H4 (cell line): Measurements from ENCODE around the gene BANP. TPM values are rescaled to one million over a fixed set of nuclear protein-coding genes. Genes with fewer than 3 reads are reported as not detected.
"Not testable (repeated sequence)": the region's sequence is repeated elsewhere in the genome, so short reads cannot be mapped to it uniquely, and the experiment has no call there.

ENCODE experiments used
- DNase-seq: peaks from one replicate; pipeline ENCODE4 v3.0.0-alpha.2; 2015; ENCODE audit warnings: low spot score
- total RNA-seq: library from RNA; depleted of rRNA; stranded (reverse); fragments of >200 nt; shearing (Covaris generic); gene quantifications from 2 replicates; pipeline ENCODE4 v1.2.3, GENCODE V29; 2014

The BANP gene
- total RNA-seq, 1 experiment from 2014 or later = 14.1 TPM

DNA sequence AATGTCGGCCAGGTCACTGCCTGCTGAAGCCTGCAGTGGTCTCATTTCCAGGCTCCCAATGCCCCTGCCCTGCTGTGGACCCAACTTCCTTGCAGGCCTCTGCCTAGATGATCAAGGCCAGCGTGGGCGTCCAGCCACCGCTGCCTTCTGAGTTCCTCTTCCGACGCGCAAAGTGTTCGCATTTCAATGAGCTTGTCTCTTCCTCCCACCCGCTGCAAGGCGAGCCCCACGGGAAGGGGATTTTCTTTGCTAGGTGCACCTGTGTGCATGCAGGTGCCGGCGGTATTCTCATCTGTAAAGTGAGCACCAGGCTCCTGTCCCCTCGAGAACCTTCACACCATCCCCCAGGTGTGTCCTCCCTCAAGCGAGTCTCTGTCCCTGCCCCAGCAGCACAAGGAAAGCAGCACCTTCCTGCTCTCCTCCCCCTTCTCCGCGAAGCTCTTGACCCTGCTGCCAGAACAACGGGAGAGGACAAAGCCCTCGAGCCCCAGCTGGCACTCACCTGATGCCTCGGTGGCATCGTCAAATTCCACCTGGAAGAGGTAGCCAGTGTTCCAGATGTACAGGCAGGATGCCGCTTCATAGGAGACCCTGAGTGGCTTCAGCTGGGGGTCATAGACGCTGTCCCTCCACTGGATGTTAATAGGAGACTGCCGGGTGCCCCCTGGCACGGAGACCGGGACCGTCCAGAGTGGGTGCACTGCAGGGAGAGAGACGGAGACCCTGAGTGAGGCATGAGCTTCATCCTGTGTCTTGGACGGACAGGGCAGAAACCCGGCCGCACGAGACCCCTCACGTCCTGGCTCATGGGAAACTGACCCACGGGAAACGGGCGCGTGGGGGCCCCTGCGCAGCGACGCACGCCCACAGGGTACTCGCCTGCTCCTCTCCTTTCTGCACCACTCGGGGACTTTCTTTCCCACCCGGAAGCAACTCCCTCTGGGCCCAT lies 24.7 kb upstream of the BANP start:
- DNase-seq = no peak

DNA sequence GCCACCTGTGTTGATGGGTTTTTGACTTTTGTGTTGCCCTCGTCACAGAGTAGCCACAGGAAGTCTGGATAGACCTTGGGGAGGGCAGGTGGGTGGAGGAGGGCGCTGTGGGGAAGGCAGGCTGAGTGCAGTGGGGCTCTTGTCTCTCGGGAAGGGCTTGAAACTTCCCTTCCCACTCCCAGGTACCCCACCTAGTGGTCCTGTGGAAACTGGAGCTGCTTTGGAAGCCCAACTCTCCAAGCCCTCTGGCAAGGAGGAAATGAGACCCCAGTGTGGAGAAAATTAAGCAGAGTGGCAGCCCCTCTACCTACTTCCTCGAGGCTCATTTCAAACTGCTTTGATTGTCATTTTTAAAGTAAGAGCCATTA lies 24.1 kb upstream of the BANP start:
- no peak for DNase-seq

DNA sequence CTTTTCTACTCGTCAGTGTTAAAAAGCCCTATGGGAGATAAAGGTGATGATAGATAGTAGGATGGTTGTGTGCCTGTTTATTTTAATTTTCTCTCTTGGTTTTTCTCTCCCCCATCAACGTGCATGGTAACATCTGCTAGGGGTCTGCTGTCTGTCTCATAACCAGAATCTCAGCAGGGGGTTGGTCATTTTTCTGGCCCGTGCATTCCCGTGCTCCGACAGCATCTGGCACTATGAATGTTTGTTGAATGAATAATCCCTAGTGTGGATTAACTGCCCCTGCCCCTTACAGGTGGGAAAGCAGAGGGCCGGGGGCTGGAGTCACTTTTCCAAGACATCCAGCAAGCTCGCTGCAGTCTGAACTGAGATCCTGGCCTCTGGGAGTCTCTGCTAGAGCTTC lies 21.2 kb upstream of the BANP start:
- DNase-seq = no peak

DNA sequence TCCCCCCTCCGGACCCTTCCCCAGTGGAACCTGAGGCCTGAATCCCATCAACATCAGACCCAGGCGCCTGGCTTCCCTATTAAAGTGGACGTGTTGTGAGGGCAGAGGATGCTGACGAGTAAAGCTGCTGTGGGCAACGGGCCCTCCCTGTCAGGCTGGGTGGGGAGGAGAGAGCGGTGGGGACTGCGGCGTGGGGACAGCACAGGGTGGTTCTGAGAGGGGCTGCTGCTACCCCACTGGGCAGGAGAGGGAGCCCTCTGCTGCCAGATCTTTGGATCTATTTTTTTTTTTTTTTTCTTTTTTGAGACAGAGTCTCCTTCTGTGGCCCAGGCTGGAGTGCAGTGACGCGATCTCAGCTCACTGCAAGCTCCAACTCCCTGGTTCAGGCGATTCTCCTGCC lies 20.8 kb upstream of the BANP start:
- no peak for DNase-seq

DNA sequence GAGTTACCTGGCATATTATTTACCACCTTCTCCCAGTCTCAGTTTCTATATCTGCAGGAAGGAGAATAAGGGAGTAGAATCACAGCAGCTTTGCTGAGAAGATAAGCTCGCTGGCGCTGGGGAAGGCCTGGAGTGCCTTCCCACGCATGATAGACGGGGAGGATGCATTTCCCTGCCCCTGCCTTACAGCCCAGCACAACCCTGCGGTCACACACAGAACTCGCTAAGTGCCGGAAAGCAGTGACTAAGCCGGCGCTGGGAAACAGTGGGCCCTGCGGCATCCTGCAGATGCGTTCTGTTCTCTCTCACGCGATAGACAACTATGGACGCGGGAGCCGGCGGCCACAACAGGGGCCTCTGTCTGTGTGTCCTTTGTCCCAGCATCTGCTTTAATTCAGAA lies 19.7 kb upstream of the BANP start:
- peak; percentile 92 for DNase-seq

DNA sequence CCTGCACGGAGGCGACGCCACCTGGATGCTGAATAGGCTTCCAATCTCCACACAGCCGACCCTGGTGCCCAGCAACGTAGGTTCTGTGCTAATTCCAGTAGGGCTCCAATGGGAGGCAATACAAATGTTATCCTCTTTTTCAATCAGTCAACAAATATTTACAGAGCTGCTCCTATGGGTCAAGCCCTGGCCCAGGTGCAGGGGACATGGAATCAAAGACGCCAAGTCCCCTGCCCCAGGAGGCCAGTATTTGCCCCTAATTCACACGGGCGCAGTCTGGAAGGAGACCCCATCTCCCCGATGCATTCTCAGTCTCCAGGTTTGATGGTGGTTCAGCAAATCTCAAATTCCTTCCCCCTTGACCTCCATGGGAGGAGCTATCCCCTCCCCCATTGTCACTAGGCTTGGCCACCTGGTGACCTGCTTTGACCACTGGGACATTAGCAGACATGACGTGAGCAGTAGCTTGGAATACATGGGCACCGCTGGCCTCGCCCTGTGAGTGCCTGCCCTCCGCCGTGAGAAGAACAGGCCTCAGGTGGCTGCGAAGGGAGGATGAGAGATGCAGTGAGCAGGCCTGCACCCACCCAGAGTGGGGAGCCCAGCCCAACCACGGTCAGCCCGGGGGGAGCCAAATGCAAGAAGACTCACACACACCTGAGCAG lies 18.6 kb upstream of the BANP start:
- not testable (repeated sequence) for DNase-seq

DNA sequence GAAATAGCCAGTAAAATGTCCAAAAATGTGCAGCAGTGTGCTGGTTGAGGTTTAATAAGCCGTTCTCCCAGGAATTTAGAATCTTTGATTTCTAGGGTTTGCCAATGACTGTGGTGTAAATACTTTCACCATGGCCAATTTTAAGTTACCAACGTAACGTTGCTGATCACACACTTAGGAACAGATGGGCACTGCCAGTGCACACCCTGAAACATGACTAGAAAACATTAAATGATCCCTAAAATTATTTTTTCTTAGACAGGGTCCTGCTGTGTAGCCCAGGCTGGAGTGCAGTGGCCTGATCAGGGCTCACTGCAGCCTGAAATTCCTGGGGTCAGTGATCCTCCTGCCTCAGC lies 18.1 kb upstream of the BANP start:
- no peak for DNase-seq

DNA sequence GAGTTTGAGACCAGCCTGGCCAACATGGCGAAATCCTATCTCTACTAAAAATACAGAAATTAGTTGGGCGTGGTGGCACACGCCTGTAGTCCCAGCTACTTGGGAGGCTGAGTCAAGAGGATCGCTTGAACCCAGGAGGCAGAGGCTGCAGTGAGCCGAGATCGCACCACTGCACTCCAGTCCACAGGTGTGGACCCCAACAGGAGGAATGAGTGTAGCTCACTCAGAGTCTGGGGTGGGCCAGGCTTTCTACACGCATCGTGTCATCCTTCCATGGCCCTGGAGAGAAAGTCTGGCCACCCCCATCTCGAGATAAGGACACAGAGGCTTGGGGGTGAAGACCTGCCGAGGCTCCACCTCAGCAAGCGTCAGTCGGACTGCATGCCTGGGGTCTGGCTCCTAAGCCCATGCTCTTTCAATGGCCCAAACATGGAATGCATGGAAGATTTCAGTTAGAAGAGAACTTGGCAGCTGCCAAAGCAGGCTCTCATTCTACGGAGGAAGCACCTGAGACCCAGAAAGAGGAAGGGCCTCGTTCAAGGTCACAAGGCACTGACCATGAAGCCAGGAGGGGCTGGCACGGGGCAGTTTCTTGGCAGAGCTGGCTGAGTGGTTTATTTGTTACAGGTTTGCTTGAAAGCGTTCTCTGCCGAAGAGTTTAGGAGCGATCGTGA lies 16.3 kb upstream of the BANP start:
- DNase-seq = not testable (repeated sequence)

DNA sequence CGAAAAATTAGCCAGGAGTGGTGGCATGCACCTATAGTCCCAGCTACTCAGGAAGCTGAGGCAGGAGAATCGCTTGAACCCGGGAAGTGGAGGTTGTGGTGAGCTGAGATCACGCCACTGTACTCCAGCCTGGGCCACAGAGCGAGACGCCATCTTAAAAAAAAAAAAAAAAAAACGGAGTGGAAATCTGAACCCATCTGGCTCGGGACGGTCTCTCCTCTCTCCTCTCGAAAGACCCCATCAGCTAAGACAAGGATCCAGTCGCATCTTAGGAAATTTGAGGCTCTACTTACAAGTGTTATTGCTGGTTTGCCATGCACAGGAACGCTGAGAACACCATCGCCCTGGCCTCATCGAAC lies 15.2 kb upstream of the BANP start:
- DNase-seq = not testable (repeated sequence)

DNA sequence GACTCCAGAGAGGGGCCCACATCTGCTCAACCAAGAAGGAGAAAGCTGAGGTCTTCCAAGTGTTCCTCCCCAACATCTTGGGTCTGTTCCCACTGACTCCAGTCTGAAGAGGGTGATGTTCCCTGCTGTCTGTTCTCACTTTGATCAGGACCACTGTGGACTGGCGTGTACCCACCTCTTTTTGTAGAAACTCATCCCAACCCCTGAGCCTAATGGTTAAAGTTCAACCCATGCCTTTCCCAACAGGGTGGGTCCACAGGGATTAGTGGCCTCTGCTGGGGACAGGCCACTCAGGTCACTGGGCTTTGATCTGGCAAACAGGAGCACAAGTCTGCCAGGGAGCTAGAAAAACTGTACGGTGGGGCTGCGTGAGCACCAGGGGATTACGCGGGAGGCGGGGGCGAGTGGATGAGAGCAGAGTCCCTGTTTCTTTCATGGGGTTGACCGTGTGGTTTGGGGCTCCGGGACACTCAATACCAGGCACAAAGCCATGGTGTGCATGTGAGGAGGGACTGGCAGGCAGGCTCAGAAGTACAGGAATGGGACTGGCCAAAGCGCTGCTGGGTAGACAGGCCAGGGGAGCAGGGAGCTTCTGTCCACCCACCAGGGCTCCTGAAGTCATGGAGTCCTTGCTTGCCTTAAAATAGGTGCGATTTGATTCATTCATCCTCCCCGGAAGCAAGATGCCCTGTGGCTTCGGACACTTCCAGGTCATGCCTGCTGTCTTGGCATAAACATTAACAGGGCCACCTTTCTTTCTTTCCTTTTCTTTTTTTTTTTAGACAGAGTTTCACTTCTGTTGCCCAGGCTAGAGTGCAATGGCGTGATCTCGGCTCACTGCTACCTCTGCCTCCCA lies 14.6 kb upstream of the BANP start, which contains the start of gene CA5A:
TSS of gene CA5A (minus strand) at position 155 of the 856 bp plus-strand sequence. CDS start at position 76, 79 bp downstream.
- no peak for DNase-seq

DNA sequence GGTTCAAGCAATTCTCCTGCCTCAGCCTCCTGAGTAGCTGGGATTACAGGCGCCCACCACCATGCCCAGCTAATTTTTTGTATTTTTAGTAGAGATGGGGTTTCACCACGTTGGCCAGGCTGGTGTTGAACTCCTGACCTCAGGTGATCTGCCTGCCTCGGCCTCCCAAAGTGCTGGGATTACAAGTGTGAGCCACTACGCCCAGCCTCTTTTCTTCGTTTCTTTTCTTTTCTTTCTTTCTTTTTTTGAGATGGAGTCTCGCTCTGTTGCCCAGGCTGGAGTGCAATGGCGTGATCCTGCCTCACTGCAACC lies 14.0 kb upstream of the BANP start:
- DNase-seq = not testable (repeated sequence)

DNA sequence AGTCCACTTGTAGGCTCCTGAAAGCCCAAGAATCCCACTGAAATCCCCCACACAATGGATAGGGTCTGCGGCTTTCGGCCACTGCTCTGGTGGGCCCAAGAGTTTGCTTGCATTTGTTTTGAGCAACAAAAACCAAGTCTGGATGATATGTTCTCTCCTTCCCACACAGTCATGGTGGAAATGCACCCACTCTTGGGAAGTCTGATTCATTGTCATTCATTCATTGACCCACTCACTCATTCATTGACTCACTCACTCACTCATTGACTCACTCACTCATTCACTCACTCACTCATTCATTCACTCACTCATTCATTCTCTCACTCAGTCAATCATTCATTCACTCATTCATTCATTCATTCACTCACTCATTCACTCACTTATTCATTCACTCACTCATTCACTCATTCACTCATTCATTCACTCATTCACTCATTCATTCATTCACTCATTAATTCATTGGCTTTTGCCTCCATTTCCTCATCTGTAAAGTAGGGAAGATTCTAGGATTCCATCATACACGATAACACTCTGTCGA lies 12.8 kb upstream of the BANP start:
- DNase-seq = no peak

DNA sequence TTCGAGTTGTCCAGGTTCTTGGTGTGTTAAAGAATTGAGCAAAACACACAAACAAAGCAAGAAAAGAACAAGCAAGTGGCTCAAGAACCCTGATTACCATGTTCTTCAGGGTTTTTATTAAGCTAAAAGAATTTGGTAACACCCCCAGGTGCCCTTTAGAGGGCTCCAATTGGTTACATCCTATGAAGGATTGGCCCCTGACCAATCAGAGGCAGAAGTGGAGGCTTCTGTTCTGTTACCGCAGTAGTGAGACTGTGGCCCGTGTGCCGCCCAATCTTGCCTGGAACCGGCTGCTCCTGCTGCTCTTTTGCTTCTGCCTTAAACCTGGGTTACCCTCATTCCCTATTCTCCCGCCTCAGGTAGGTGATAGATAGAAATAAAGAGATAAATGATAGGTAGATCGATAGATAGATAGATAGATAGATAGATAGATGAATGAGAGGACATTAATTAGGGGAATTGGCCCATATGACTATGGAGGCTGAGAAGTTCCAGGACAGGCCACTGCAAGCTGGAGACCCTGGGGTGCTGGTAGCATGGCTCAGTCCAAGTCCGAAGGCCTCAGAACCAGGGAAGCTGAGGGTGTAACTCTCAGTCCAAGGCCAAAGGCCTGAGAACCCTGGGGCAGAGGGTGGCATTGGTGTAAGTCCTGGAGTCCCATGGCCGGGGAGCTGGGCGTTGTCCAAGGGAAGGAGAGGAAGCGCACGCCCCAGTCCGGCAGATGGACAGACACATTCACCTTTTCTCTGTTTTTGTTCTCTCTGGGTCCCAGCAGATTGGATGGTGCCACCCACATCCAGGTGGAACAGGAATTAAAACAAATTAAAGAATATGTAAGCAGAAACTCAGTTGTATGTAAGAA lies 11.4 kb upstream of the BANP start:
- DNase-seq = no peak

DNA sequence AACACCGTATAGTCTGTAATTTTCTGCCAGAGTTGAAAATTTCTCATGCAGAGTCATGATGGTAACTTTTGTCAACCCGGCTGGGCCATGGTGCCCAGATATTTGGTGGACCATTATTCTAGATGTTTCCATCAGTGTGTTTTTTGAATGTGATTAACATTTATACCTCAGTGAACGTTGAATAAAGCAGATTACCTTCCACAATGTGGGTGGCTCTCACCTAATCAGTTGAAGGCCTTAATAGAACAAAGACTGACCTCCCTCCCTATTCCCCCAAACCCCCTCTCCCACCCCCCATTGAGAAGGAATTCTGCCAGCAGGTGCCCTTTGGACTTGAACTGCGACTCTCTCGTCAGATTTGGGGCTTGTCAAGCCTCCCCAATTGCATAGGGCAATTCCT lies 8.6 kb upstream of the BANP start:
- DNase-seq = no peak

DNA sequence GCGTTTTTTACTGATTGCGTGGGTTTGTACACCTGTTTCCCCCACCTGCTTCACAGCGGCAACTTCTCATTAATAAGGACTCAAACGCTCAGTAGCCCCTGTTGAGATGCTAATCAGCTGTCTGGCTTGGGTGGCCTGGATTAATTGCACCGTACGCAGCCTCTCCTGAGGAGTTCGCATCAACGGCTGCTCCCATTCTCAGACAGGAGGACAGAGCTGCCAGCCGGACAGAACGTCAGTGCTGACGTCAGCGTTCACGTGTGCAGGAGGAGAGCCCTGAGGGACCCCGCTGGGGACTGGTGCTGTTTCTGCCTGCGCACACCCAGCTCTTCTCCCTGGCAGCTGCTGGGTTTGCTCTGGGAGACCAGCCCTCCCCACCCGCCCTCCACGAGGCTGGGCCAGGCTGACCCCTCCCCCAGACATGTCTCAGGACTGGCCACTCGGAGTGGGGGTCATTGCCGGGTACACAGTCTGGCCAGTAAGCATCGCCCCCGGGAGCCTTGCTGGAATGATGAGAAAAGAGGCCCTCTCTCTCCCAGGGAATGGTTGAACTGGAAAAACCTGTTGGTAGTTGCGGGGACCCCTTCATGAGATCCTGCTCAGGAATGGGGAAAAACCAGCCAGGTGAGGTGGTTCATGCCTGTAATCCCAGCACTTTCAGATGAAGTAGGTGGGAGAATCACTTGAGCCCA lies 5.7 kb upstream of the BANP start:
- no peak for DNase-seq

DNA sequence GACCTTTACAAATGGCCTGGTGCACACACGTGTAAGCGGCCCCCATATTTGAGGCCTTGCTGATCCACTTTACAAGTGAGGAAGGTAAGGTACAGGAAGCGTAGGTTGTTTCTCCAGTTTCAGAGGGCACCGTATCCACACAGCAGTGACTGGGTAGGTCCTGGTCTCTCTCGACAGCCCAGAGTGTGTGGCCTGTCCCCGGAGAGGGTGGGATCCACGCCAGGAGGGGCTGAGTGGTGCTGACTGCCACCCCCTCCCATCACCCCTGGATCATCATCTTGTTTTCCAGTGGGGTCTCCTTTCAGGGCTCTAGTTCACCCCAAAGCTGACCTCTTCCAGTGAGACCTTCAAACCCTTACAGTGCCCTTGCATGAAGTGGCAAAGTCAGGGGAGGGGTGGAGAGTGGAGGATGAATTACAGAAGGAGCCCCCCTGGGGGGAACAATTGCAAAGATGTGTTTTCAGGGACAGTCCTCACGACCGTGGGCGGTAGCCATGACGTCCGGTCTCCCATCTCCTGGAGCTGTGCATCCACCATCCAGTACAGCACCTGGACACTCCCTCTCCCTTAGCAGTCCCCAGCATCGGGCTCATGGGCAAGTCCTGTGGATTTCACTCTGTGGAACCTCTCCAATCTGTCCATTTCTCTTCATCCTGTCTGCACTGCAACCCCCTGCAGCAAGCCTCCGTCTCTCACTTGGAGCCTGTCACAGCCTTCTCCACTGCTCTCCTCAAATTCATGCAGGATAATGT lies 4.5 kb upstream of the BANP start:
- DNase-seq = no peak

DNA sequence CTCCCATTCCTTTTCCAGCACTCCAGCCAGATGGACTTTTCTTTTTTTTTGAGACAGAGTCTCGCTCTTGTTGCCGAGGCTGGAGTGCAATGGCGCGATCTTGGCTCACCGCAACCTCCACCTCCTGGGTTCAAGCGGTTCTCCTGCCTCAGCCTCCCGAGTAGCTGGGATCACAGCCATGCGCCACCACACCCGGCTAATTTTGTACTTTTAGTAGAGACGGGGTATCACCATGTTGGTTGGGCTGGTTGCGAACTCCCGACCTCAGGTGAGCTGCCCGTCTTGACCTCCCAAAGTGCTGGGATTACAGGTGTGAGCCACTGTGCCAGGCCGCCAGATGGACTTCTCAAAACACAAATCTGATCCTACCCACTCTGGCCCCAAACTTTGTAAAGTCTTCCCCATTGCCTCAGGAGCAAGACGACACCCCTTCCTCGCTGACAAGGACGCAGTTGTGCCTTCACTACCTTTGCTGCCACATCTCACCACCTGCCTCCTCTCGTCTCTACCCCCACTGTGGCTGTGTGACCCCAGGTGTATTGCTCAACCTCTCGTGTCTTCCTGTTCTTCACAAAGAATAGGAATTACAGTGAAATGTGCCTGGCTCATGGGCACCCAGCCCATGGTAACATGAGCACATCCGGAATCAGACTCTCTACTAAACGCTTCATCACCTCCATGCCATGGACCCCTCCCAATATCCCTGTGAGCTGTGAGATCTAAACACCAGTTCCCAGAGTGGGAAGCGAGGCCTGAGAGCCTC lies 3.7 kb upstream of the BANP start:
- no peak for DNase-seq

DNA sequence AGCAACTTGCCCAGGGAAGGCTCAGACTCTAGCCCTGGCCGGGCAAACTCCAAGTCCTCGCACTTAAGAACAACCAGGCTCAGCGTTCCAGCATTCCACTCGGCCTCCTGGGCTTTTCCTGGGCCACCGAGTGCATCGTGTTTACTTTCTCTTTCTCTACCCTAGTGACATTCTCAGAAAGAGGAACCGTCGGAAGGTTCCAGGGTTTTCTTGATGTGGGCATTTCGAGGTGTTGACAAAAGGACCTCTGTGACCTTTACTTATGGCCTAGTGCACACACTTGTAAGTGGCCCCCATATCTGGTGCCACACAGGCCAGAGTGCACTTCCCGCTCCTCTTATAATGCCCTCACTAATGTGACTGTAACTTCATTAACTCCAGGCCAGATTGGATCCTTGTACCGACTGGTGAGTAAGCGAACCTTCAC lies 3.1 kb upstream of the BANP start:
- DNase-seq = no peak

DNA sequence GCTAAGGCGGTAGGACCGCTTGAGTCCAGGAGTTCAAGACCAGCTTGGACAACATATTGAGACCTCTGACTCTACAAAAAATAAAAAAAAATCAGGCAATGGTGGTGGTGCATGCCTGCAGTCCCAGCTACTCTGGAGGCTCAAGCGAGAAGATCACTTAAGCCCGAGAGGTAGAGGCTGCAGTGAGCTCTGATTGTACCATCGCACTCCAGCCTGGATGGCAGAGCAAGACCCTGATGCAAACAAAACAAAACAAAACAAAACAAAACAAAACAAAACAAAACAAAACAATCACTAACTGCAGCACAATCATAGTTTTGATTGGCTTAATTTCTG lies 2.5 kb upstream of the BANP start:
- no peak for DNase-seq
